ENCODE measurements around the gene SDF2L1. TPM values are rescaled to one million over a fixed set of nuclear protein-coding genes. Genes with fewer than 3 reads are reported as not detected.

The SDF2L1 gene
- total RNA-seq, 2 experiments from 2014 or later, result 60.5 to 66.8 TPM

- Histone ChIP-seq H3K4me2 (ENCODE audit: low read length) (no peak overlapping the region), H3K9me3 (ENCODE audit: low read length) (no peaks in the 10 kb centered on the region), H3K4me1 (ENCODE audit: insufficient read depth, low read length, poor library complexity, severe bottlenecking) (peaks cover 46% of the 10 kb centered on the region), H2AFZ (ENCODE audit: low read length) (no peak overlapping the region), H3K27ac (ENCODE audit: low read depth, low read length, poor library complexity, severe bottlenecking) (peak overlapping the region; percentile 35), H3K4me3 (ENCODE audit: low read depth, low read length, poor library complexity, severe bottlenecking) (no peak overlapping the region), H3K36me3 (ENCODE audit: insufficient read depth, low read length) (peaks cover 76% of the 10 kb centered on the region), H3K79me2 (ENCODE audit: insufficient read depth, low read depth, low read length) (peaks cover 56% of the 10 kb centered on the region), H4K20me1 (ENCODE audit: insufficient read depth, low read length) (0 out of 2 replicates have a peak, but pooled peaks cover 3% of the 10 kb centered on the region), H3K9me2 (ENCODE audit: insufficient read depth, low read length) (no peaks in the 10 kb centered on the region)
- ChIA-PET CTCF (ENCODE audit: unreplicated experiment) (no interaction called here), POLR2A (no interaction called here)
- TF ChIP-seq EZH2phosphoT487 (IDR thresholded peaks at IDR 0.05; ENCODE audit: borderline replicate concordance, low read depth, low read length) (no peak), CTCF (conservative IDR thresholded peaks at IDR 0.05; ENCODE audit: low read length) (no peak)
- no TSS peak for BruUV-seq (replicated peaks)
- DNase-seq (ENCODE audit: low spot score), result no peak
- intact Hi-C loops (cut with micrococcal nuclease; ENCODE audit: unreplicated experiment), result no loop called here
Observed at GRCh38 chr22:21624880-21625791, 17.0 kb upstream of the SDF2L1 start.

GRCh38 chr22:21626073-21626734 lies 15.9 kb upstream of the SDF2L1 start:
- Histone ChIP-seq H3K9me3 (ENCODE audit: low read length) (no peaks in the 10 kb centered on the region), H3K79me2 (ENCODE audit: insufficient read depth, low read depth, low read length) (peaks cover 46% of the 10 kb centered on the region), H3K9me2 (ENCODE audit: insufficient read depth, low read length) (no peaks in the 10 kb centered on the region), H3K27ac (ENCODE audit: low read depth, low read length, poor library complexity, severe bottlenecking) (peak overlapping the region; percentile 28), H2AFZ (ENCODE audit: low read length) (no peak overlapping the region), H3K36me3 (ENCODE audit: insufficient read depth, low read length) (peaks cover 66% of the 10 kb centered on the region), H3K4me3 (ENCODE audit: low read depth, low read length, poor library complexity, severe bottlenecking) (no peak overlapping the region), H3K4me2 (ENCODE audit: low read length) (peak overlapping the region; percentile 31; the same call in 1 of the 2 replicates), H4K20me1 (ENCODE audit: insufficient read depth, low read length) (0 out of 2 replicates have a peak, but pooled peaks cover 3% of the 10 kb centered on the region), H3K4me1 (ENCODE audit: insufficient read depth, low read length, poor library complexity, severe bottlenecking) (peaks cover 57% of the 10 kb centered on the region)
- ChIA-PET POLR2A (interaction anchor here (1.3 to 1.4 kb wide), 2 partner anchors 11 to 15 kb away, joined by 3 to 4 read pairs; no protein-coding TSS in a partner anchor), CTCF (ENCODE audit: unreplicated experiment) (no interaction called here)
- no TSS peak for BruUV-seq (replicated peaks)
- no peak for TF ChIP-seq EZH2phosphoT487 (IDR thresholded peaks at IDR 0.05; ENCODE audit: borderline replicate concordance, low read depth, low read length)
- TF ChIP-seq CTCF (conservative IDR thresholded peaks at IDR 0.05; ENCODE audit: low read length), result no peak
- intact Hi-C loops (cut with micrococcal nuclease; ENCODE audit: unreplicated experiment), result no loop called here
- DNase-seq (ENCODE audit: low spot score), result no peak
